AML-193 (cell line): ENCODE measurements around the gene DCPS.
"Not testable (repeated sequence)": the region's sequence is repeated elsewhere in the genome, so short reads cannot be mapped to it uniquely, and the experiment has no call there.

ENCODE experiments used
- DNase-seq, 2 experiments: peaks; one replicate each; lab custom pipeline; 2025; lab: John Stamatoyannopoulos, UW

Gene DCPS

DNA sequence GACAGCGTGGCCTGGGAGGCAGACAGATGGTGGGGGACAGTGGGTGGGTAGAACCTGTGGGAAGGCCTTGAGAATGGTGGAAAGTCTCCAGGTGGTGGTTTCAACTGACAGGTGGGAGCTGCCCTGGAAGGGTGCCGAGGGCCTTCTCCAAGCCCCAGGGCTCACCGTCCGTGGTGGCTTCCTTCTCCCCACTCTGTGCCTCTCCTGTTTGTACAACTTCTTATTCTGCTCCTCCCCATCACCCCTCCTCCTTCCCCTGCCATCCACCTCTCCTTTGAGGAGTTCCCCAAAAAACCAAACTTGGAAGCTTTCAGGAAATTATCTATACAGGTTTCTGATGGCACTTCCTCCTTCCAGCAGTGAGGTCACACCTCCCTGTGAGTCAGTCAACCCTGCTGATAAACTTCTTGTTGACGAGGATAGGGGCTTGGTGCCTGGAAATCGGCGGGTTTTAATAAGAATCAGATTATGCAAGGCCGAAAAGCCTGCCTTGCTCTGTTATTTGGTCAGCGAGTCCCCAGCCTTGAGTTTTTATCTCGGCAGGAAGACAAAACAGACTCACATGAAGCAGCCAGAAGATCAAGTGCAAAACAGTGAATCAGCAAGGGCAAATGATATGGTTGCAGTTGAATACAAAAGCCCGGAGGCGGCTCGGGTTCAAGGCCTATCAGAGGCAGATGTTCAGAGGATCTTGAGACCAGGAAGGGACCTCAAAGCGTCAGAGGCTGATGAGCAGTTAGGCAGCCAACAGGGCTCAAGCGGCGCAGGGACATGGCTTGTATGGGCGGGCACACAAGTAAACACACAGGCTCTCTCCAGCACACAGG, 42.1 kb downstream of the DCPS start:
- peak; percentile 88 for DNase-seq

DNA sequence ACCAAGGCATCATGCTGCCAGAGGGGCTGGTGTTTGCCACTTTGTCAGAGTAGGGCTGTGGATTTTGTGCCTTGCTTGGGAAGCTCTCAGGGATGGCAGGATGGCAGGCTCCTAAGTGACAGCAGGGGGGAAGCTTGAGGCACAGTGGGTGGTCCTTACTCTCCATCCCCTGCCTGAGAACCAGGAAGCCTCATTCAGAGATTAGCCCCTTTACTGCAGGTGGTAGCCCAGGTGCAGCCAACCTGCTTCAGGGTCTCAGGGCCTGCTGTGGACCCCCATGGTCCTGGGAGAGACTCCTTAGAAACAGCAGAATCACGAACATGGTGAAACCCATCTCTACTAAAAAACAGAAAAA, 42.7 kb downstream of the DCPS start:
- DNase-seq: no peak

DNA sequence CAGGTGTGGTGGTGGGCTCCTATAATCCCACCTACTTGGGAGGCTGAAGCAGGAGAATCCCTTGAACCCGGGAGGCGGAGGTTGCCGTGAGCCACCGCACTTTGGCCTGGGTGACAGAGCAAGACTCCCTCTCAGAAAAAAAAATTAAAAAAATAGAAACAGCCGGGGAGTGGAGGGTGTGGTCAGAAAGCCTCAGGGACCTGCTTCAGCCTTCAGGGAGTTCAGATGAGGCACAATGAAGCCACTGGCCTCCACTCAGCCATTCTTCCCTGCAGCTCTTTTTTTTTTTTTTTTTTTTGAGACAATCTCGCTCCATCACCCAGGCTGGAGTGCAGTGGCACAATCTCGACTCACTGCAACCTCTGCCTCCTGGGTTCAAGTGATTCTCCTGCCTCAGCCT, 43.1 kb downstream of the DCPS start:
- DNase-seq: not testable (repeated sequence)

DNA sequence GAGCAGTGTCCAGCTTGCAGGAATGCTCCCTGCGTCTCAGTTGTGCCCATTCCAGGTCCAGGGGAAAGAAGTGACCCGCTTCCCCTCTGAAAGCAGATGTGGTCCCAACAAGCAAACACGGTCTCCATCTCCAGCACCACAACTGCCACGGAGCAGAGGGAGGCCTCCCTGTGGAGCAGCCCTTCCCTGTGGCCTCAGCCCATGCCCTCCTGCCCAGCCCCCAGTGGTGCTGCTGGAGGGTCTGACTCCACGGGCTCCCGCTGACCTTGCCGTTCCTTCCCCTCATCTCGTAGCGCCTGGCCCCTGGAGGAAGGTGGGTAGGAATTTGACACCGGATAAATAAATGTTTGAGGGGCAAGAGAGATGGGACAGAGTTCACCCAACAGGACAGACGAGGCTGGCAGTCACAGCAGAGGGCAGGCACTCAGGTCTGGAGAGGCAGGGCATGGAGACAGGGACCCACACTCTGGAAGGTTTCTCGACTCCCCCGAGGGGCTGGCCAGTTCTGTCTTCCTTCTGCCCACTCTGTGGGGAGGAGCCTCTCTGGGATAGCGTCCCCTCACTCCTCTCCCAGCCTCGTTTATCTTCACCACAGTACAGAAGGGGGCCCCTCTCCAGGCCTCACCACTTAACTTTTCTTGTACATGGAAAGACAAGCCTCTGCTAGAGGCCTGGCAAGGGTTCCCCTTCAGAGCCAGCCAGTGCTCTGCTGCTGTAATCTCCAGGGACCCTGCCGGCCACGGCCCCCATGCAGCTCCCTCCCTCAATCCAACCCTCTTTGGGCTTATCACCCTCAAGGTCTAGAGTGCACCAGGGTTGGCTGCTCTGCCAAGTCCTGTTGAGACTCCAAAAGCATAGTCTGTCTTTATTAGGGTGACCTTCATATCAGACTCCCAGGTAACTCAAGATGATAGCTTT, 44.1 kb downstream of the DCPS start:
- no peak for DNase-seq

DNA sequence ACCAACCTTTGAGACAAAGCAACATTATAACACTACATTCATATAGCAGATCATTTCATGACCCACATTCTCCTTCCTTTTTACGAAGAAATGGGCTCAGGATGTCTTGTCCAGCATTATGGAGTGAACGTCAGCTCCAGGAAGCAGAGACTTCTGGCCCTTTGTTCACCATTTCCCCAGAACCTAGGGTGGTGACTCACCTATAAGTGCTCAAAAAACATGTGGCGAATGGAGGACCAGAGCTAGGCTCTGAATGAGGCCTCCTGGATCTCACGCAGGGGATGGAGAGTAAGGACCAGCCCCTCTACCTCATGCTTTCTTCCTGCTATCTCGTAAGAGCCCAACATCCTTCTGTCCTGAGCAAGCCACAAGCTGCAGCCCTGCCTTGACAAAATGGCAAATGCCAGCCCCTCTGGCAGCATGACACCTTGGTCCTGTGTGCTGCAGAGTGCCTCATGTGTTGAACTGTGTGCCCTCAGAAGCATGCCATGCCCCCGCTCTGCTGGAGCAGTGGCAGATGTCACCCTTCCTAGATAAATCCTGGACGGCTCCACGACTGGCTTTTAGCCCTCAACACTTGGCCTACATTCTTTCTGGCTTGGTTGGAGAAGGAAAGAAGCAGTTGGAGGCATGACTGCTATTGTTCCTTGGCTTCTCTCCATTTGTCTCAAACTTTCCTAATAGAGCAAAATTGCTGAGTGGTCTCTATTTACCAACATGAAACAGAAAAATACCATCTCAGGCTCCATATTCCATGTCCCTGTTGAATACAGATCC, 45.1 kb downstream of the DCPS start:
- DNase-seq: no peak

DNA sequence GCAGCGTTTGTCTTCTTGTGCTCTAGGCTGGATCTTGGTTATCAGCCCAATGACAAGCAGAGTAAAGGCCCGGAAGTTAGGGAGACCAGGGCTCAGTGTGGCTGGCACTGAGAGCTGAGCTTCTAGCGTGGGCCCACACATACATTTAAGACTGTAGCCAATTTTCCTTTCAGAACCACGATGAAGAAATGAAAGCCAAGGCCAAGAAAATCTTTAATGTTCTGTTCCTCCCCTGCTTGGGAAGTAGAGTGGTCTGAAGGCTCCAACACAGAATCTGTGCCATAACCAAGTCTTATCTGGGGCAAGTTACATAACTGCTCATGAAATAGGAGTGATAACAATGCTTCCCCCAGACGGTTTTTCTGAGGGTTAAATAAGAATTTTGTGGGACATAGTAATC, 47.0 kb downstream of the DCPS start:
- no peak for DNase-seq

DNA sequence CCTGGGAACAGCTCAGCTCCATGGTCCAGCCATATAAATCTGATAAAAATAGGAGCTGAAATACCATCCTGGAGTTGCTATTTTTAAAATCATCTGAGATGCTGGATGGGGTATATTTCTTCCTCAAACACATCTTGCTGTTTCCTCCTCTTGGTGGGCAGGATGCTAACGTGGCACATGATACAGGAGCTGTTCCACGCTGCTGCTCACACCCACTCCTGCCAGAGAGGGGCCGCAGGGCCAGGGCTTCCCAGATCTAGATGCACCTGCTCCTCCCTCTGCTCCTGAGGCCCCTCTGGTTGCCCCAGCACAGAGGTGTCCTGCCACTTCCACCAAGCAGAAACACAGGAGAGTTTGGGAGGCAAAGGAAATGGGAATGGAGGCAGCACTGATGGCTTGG, 48.3 kb downstream of the DCPS start:
- DNase-seq: no peak

DNA sequence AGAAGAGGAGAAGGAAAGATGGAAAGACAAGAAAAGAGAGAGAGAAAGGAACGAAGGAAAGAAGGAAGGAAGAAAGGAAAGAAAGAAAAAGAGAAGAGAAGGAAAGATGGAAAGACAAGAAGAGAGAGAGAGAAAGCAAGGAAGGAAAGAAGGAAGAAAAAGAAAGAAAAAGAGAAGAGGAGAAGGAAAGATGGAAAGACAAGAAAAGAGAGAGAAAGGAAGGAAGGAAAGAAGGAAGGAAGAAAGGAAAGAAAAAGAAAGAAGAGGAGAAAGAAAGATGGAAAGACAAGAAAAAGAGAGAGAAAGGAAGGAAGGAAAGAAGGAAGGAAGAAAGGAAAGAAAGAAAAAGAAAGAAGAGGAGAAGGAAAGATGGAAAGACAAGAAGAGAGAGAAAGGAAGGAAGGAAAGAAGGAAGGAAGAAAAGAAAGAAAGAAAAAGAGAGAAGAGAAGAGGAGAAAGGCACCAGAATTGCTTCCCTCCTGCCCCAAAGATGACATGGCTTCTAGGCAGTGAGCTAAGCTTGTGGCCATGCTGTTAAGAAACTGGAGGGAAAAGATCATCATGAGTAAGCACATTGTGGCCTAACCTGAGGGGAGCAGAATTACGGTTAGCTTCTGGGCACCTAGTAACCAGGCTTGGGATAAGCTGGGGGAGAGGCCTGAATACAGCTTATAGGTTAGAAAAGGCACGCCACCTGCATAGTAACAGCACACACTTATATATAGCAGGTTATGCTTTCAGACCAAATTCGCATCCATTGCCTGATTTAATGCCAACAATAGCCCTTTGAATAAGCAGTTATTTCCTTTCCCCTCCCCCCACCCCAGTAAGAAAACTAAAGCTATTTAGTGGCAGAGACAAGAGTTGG, 49.3 kb downstream of the DCPS start:
- peak; percentile 85 to 86 for DNase-seq

DNA sequence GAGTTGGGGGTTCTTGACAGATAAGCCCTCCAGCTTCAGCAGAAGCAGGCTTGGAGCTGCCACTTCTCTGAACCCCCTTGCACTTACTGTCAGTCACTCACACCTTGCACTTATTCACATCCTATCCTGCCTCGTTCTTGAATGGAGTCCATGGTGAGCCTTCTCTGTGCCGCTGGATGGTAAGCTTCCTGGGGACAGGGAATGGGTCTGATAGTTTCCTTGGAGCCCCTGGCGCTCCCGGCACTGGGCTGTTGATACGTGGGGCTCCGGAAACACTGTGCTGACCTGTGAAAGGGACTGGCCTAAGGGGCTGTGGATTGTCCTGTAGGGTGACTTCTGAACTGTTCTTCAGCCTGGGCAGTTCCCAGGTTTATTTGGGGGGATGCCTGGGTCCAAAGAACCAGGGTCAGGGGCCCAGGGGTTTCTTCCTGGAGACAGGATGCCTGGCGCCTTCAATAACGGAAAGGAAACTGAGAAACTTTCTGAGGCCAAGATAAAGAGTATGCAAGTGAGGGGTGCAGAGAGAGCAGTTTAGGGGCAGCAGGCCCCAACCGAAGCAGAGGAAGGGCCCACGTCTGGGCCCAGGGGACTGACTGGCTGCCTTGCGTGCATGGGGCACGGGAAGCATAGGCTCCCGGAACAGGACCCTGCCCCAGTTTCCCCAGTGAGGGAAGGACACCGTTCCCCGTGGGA, 50.9 kb downstream of the DCPS start:
- no peak for DNase-seq

DNA sequence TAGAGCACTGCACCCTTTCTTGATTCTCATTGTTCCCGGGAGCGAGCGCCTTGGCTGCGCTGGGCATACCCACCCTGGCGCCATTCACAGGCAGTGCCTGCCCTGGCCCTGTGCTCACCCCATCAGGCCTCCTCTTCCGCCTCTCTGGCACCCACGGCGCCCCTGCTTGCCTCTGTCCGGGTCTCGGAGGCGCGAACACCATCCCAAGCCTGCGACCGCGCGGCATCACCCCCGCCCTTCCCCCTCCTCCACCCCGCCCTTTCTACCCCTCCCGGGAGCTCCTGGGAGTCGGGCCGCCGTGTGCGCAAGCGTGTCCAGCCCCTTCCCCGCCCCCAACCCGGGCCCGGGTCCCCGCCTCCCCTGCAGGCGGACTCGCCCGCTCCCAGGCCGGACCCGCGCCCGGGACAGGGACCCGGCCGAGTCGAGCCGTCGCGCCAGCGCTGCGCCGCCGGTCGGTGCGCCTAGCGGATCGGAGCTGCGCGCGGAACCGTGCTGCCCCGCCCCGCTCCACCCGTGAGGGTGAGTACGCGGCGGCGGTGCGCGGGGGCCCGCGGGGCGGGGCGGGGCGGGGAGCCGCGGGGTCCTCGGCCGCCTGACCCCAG, 51.6 kb downstream of the DCPS start, which contains the start of gene ST3GAL4:
Gene ST3GAL4 (plus strand): TSS at position 363 of the 602 bp plus-strand sequence. CDS start 50,470 bp downstream, outside the sequence.
- peak; percentile 54 to 61 for DNase-seq

DNA sequence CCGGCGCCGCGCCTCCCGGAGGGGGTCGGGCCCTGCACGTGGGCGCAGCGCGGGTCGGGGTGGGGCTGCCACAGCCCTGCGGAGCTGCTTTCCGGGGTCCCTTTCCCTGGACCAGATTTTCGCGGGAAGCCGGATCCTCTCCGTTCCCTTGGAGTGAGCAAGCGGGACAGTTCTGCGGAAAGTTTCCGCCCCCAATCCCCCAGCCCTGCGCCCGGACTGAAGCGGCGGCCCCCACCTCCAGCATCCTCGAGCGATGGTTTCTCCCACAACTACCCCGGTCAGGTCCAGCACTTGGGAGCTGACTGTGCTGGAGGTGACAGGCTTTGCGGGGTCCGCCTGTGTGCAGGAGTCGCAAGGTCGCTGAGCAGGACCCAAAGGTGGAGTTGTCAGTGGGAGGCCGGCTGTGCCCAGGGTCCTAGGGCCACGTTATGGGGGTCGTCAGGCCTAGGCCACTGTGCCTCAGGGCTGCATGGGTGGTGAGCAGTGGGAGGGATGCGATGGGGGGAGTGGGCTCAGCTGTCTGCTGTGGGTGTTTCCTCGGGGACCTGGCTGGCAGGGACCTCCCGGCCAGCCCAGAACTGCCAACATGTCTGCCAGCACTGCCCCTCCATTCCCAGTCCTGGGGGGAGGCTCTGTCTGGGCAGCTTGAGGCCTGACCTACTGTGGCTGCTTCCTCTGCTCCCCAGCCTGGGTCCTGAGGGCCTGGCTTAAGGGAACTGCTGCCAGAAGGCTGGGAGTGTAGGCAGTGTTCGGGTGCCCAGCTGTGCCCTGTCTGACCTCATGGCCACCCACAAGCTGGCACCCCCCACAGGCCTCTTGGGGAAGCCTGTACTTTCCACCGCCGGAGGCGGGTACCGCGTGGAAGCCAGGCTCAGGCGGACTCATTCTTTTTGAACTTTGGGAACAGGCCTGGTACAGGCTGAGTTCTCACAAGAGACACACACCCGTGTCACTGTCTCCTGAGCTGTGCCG, 52.4 kb downstream of the DCPS start:
- peak; percentile 49 to 59 for DNase-seq

DNA sequence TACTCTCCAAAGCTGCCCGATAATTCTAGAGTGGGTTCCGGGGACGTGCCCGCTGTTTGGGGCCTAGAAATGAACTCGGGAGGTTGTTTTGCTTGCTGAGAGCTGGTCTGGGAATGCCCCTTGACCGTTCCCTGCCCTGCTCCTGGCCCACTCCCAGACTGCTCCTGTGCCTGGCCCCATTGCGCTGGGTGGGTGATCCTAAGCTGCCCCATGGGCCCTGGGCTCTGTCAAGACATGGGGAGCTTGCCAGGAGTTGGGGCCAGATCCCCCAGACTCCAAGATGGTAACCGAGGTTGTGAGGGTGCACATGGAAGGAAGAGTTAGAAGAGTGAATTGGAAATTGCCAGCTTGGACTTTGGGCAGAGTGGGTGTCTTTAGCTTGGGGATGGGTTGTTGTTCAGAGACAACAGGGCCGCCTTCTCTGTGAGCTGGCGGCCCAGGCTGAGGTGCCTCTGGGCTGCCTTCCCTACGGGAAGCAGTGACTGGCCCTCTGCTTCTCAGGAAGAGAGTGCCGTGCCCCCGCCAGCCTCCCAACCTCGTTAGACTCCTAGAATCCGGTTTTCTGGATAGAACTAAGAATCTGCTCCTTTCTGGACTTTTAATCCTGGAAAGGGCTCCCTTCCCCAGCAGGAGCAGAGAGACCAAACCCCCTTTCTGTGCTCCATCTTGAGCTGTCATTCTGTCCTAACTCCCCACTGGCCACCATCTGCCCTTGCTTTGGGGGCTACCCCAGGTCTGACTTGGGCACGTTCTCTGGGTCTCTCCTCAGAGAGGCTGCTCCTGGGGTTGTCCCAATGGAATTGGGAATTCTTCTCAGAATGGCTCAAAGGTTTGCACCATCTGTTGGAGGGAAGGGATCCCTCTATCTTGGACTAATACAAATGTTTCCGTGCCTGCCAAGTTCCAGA, 53.4 kb downstream of the DCPS start:
- DNase-seq: no peak

DNA sequence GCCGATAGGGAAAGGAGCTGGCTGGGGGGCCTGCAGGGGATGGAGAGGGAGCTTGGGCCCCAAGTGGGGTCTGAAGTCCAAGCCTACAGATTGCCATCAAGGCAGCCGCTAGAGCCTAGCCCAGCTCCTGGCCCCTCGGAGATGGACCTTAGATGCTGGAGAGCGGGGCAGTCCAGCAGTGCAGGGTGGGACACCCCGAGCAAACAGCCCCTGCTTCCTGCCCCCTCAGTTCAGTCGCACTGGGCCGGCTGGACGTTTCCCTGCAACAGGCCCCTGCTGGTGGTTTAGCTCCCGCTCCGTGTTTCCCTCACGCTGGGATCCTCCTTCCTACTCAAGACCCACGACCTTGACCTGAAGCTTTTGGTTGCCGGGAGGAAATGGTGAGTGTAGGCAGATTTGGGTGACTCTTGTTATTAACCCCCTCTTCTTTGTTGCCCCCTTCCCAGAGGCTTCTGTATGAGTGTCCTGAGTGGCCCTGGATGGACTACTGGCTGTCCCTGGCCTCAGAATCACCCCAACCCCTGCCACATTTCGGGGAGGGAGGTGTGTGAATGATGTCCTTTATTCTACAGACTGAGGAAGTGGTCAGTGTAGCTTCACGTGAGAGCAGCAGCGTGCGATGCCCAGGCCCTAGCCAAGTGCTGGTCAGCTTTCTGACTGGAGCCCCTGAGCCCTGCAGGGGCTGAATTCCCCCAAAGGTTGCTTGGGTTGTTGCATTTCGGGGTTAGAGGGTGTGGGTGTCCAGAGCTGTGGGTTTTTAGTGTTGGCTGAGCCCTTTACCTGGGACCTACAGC, 54.3 kb downstream of the DCPS start:
- DNase-seq: peak; percentile 28 to 42

DNA sequence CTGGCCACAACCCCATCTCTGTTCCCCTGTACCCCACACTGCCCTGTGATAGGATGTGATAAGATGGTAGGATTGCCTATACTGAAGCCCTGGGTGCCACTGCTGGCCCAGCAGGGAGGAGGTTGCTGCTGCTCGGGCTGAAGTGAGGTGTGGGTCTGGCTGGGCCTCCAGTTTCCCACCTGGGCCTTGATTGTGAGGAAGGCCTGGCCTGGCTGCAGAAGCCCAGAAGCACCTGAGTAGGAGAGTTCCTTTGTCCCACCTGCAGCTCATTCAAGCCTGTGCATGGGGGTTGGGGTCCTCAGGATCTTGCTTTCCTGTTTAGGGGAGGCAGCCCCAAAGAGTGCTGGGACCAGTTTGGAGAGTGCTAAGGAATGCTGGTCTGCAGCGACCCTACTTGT, 54.9 kb downstream of the DCPS start:
- DNase-seq: no peak

DNA sequence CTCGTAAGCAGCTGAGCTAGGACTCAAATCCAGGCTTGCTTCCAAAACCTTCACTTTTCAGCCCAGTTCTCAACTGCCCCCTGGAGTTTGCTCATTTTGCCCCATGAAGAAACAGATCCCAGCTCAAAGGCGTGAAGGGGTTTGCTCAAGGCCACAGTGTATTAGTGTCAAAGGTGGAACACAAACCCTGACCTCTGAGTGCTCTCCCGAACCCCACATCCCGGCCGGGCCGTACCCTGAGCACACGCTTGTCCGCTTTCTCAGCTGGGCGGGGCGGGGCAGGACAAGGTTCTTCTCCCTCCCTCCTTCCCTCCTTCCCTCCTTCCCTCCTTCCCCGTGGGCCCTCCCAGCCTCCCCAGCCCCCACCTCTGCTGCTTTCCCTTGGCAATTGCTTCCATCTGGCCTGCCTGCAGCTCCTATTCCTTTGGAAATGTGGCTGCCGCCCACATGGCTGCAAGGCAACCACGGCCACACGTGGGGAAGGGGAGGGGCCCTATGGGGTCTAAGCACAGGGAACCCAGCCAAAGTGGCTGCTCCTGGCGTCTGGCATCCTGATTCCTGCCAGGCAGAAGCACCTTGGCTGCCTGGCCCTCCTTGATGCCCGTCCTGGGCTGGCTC, 55.7 kb downstream of the DCPS start:
- DNase-seq: peak in 1 of 2 experiments; percentile 28

DNA sequence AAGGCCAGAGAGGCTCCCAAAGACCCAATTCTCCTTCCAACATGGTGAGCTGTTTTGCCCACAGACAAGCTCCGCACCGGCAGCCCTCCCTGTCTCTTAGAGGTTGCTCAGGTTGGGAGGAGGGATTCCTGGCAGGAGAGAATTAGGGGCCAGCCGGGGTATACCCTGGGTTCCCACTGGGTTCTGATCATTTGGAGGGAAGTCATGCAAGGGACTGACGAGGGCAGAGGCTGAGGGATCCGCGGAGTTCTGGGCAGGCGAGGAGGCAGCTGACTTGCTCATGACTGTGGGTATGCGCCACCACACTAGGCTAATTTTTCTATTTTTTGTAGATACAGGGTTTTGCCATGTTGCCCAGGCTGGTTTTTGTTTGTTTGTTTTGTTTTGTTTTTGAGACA, 56.2 kb downstream of the DCPS start:
- no peak for DNase-seq

DNA sequence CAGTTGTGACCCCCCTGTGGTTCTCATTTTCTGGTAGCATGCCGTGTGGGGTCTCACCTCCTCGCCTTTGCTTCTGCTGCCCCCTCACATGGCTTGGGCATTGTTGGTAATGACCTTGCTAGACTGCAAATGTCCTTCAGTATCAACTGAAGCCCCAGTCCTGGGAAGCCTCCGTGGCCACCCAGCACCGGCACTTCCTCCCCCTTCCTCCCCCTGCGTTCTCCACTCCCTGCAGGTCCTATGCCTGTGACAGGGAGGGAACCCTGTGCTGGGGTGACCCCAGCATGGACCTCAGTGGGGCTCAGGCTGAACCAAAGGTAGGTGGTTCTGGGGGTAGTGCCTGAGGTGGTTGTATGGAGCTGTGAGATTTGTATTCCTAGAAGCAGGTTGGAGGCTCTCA, 57.5 kb downstream of the DCPS start:
- no peak for DNase-seq
